GM12878 (cell line): ENCODE measurements around the gene EYS. TPM values are rescaled to one million over a fixed set of nuclear protein-coding genes. Genes with fewer than 3 reads are reported as not detected.

Experiments used
- ATAC-seq: fragments of 200-7000 bp; cut with Tn5 transposase; 3 replicates; pipeline ENCODE4 v1.9.1; 2020; ENCODE audit warnings: mild to moderate bottlenecking, moderate library complexity
- BruUV-seq: library from RNA; stranded (reverse); fragments of 400-500 nt; replicated peaks from 2 replicates; lab custom pipeline; 2021; lab: Mats Ljungman, UMichigan
- CTCF ChIA-PET: fragments of 300-600 bp; sonication (Branson Sonifier 250); formaldehyde crosslinking; extraction: SDS; loops from one replicate; lab custom pipeline; 2021; ENCODE audit warnings: inconsistent platforms; lab: Yijun Ruan, JAX
- POLR2A ChIA-PET: fragments of 350-600 bp; formaldehyde crosslinking; extraction: SDS; loops from one replicate; lab custom pipeline; 2021; ENCODE audit warnings: inconsistent platforms; lab: Charles Lee
- RAD21 ChIA-PET: fragments of 300-600 bp; sonication (Branson Sonifier 250); formaldehyde crosslinking; loops from one replicate; lab custom pipeline; 2023; ENCODE audit warnings: antibody characterized with exemption; ENCODE audit not compliant: unreplicated experiment; lab: Charles Lee
- SMC1A ChIA-PET: fragments of 300-600 bp; sonication (Branson Sonifier 250); formaldehyde crosslinking; loops from one replicate; lab custom pipeline; 2023; ENCODE audit not compliant: unreplicated experiment, uncharacterized antibody; lab: Charles Lee
- DNase-seq: peaks from one replicate; pipeline ENCODE4 v3.0.0-alpha.2; 2011; ENCODE audit warnings: low read depth, low spot score
- FAIRE-seq: peaks from 3 replicates; lab custom pipeline; 2011; peaks lifted over from hg19 to GRCh38; lab: Jason Lieb, UNC
- H2AFZ ChIP-seq: 2 replicates; pipeline ENCODE4 v1.6.0; 2011; ENCODE audit warnings: low read depth, low read length, control low read depth; ENCODE audit not compliant: control insufficient read depth
- H3K27ac ChIP-seq: 2 replicates; pipeline ENCODE4 v1.5.1; 2011; ENCODE audit warnings: control low read depth; ENCODE audit not compliant: control insufficient read depth, insufficient read depth
- H3K27me3 ChIP-seq, 2 experiments: replicated peaks in 1 of 2; 2 replicates each; pipeline versions ENCODE4 v1.6.0 to v1.6.1; 2011; ENCODE audit warnings: low read length in 1 of 2; ENCODE audit not compliant: control insufficient read depth in 2 of 2, insufficient read depth in 2 of 2
- H3K36me3 ChIP-seq, 2 experiments: 2 replicates each; pipeline ENCODE4 v1.5.1; 2011; ENCODE audit warnings: low read length in 1 of 2; ENCODE audit not compliant: control insufficient read depth in 2 of 2, insufficient read depth in 2 of 2
- H3K4me1 ChIP-seq: 2 replicates; pipeline ENCODE4 v1.6.1; 2011; ENCODE audit warnings: mild to moderate bottlenecking, low read length, moderate library complexity, mixed read lengths; ENCODE audit not compliant: control insufficient read depth, insufficient read depth
- H3K4me2 ChIP-seq: 2 replicates; pipeline ENCODE4 v1.6.0; 2011; ENCODE audit warnings: control low read depth; ENCODE audit not compliant: control insufficient read depth, insufficient read depth
- H3K4me3 ChIP-seq: fragments of 200-600 bp; sonication (generic); 2 replicates; pipeline ENCODE4 v1.5.1; 2016
- H3K79me2 ChIP-seq: 2 replicates; pipeline ENCODE4 v1.6.0; 2011; ENCODE audit warnings: low read length; ENCODE audit not compliant: control insufficient read depth, insufficient read depth
- H3K9ac ChIP-seq: 2 replicates; pipeline ENCODE4 v1.8.0; 2011; ENCODE audit warnings: low read length, control low read depth, mixed read lengths; ENCODE audit not compliant: control insufficient read depth, insufficient read depth
- H3K9me3 ChIP-seq: replicated peaks from 3 replicates; pipeline ENCODE4 v1.5.1; 2011; ENCODE audit warnings: mild to moderate bottlenecking, low read length; ENCODE audit not compliant: control insufficient read depth, insufficient read depth
- H4K20me1 ChIP-seq: 2 replicates; pipeline ENCODE4 v1.6.0; 2011; ENCODE audit not compliant: control insufficient read depth, insufficient read depth
- EED ChIP-seq: sonication (generic); IDR thresholded peaks from 2 replicates; pipeline ENCODE4 v1.6.1; 2016; ENCODE audit warnings: antibody characterized with exemption, low read depth
- FOS ChIP-seq: IDR thresholded peaks from 3 replicates; pipeline ENCODE4 v1.6.1; 2011; ENCODE audit warnings: borderline replicate concordance; ENCODE audit not compliant: insufficient read length; ENCODE audit errors: extremely low read depth
- GATAD2B ChIP-seq: fragments of 450-650 bp; conservative IDR thresholded peaks from 2 replicates; pipeline ENCODE4 v1.6.1; 2017; ENCODE audit warnings: low read depth, mild to moderate bottlenecking, moderate library complexity
- IRF3 ChIP-seq: fragments of 450-650 bp; IDR thresholded peaks from 2 replicates; pipeline ENCODE4 v1.6.1; 2014; ENCODE audit warnings: mild to moderate bottlenecking
- IRF4 ChIP-seq: IDR thresholded peaks from 2 replicates; pipeline ENCODE4 v1.6.1; 2011; ENCODE audit warnings: low read depth, low read length
- JUNB ChIP-seq: IDR thresholded peaks from 2 replicates; pipeline ENCODE4 v1.6.1; 2016; ENCODE audit warnings: antibody characterized with exemption, mild to moderate bottlenecking
- MYC ChIP-seq: IDR thresholded peaks from 2 replicates; pipeline ENCODE4 v1.6.1; 2011; ENCODE audit warnings: mild to moderate bottlenecking, low read length, moderate library complexity, inconsistent platforms; ENCODE audit not compliant: insufficient read depth, insufficient replicate concordance, insufficient read length, severe bottlenecking
- NFYB ChIP-seq: IDR thresholded peaks from 2 replicates; pipeline ENCODE4 v1.6.1; 2011; ENCODE audit warnings: low read depth, mild to moderate bottlenecking, low read length, improper control_type of control experiment, moderate library complexity; ENCODE audit not compliant: insufficient read depth
- NR2F1 ChIP-seq: fragments of 450-650 bp; conservative IDR thresholded peaks from 2 replicates; pipeline ENCODE4 v1.6.1; 2017; ENCODE audit warnings: mild to moderate bottlenecking
- POLR2A ChIP-seq: IDR thresholded peaks from 2 replicates; pipeline ENCODE4 v1.6.1; 2011; ENCODE audit warnings: low read depth, mild to moderate bottlenecking, low read length
- POLR2AphosphoS2 ChIP-seq: IDR thresholded peaks from 2 replicates; pipeline ENCODE4 v1.6.1; 2011; ENCODE audit warnings: low read depth, mild to moderate bottlenecking, low read length, improper control_type of control experiment, moderate library complexity
- POU2F2 ChIP-seq: IDR thresholded peaks from 3 replicates; pipeline ENCODE4 v1.6.1; 2011; ENCODE audit warnings: low read depth, mild to moderate bottlenecking, low read length, borderline replicate concordance
- PRDM15 ChIP-seq: fragments of 450-650 bp; formaldehyde crosslinking; IDR thresholded peaks from 2 replicates; pipeline ENCODE4 v1.4.0; 2020; ENCODE audit warnings: mild to moderate bottlenecking, moderate library complexity
- RAD21 ChIP-seq: IDR thresholded peaks from 2 replicates; pipeline ENCODE4 v1.6.1; 2011; ENCODE audit warnings: mild to moderate bottlenecking, low read depth, low read length, moderate library complexity; ENCODE audit not compliant: insufficient read depth
- RFX5 ChIP-seq: IDR thresholded peaks from 2 replicates; pipeline ENCODE4 v1.6.1; 2011; ENCODE audit warnings: low read depth, low read length, improper control_type of control experiment
- SMAD5 ChIP-seq: IDR thresholded peaks from 2 replicates; pipeline ENCODE4 v1.6.1; 2016; ENCODE audit warnings: antibody characterized with exemption, low read depth
- STAT3 ChIP-seq: IDR thresholded peaks from 2 replicates; pipeline ENCODE4 v1.6.1; 2011; ENCODE audit warnings: low read depth, low read length, improper control_type of control experiment
- SUPT20H ChIP-seq: IDR thresholded peaks from 2 replicates; pipeline ENCODE4 v1.6.1; 2011; ENCODE audit warnings: low read depth, mild to moderate bottlenecking, low read length, moderate library complexity, borderline replicate concordance; ENCODE audit not compliant: control insufficient read depth
- YY1 ChIP-seq: IDR thresholded peaks from 2 replicates; pipeline ENCODE4 v1.6.1; 2011; ENCODE audit warnings: low read depth, mild to moderate bottlenecking, low read length
- WGBS: methylation state at CpG from one replicate; pipeline ENCODE4 v1.1.6; 2016; ENCODE audit warnings: low lambda C conversion rate; ENCODE audit not compliant: insufficient replicate concordance, insufficient coverage; ENCODE audit errors: missing lambda C conversion rate; 5-methylcytosine and 5-hydroxymethylcytosine counted together
- in situ Hi-C: fragments of 300-500 bp; cut with MboI; formaldehyde crosslinking; loops from 9 replicates; pipeline ENCODE4 v1.14.3; 2018; ENCODE audit warnings: mixed read lengths
- intact Hi-C: fragments of 100-400 bp; cut with micrococcal nuclease; formaldehyde crosslinking; loops from one replicate; pipeline ENCODE4 v1.14.2; 2022; ENCODE audit not compliant: unreplicated experiment
- polyA plus RNA-seq, 11 experiments: library from polyadenylated mRNA; depleted of rRNA in 4 of 11; unstranded in 6 of 11; stranded (reverse) in 5 of 11; fragments of >200 nt; fragmentation: Nextera tagmentation in 4 of 11; fragmentation: Illumina TruSeq in 1 of 11; extraction: Ambion mirVana in 4 of 11; extraction: Trizol in 1 of 11; gene quantifications; 1 replicate in 1 of 11; 2 replicates in 10 of 11; pipeline versions ENCODE4 v1.2.1 to v1.2.3, GENCODE V29; 2011 to 2016; ENCODE audit warnings: inconsistent platforms in 2 of 11, missing spikeins in 2 of 11, low read depth in 1 of 11
- total RNA-seq, 4 experiments: library from RNA; depleted of rRNA in 3 of 4; stranded (reverse); fragments of >200 nt in 3 of 4; fragmentation: Illumina TruSeq in 1 of 4; extraction: Trizol in 1 of 4; gene quantifications; 2 replicates each; pipeline versions ENCODE4 v1.2.1 to v1.2.3, GENCODE V29; 2013 to 2021
- TF ChIP-seq, protein P1 (sequence below): IDR thresholded peaks from 2 replicates; pipeline ENCODE4 v1.6.1; 2012; ENCODE audit warnings: low read length, inconsistent platforms

EYS gene
- total and polyA plus RNA-seq, 10 of the 15 experiments (the other 5 are each of a cell fraction or from before 2014, with no cell fraction given) = under 0.01 to 0.14 (median 0.02) TPM; not detected in 1

- no peak for FAIRE-seq
Observed at GRCh38 chr6:64489763-64490162, 1217.3 kb downstream of the EYS start.

More at GRCh38 chr6:64489763-64490162, 1217.3 kb downstream of the EYS start:
- ATAC-seq = no peak
- no peak overlapping the region for H2AFZ ChIP-seq
- H3K4me2 ChIP-seq = no peak overlapping the region
- no peak overlapping the region for H3K27ac ChIP-seq
- no TSS peak for BruUV-seq
- ChIA-PET CTCF (no interaction called here), RAD21 (no interaction called here), POLR2A (no interaction called here)
- intact Hi-C loops = no loop called here
- WGBS = 4% methylated on average over 2 of the region's 2 CpGs
- no peak overlapping the region for H3K4me3 ChIP-seq
- H3K27me3 ChIP-seq = no peaks in the 10 kb centered on the region
- no peak for TF ChIP-seq NFYB
- no peak for TF ChIP-seq MYC
- TF ChIP-seq, protein P1, sequence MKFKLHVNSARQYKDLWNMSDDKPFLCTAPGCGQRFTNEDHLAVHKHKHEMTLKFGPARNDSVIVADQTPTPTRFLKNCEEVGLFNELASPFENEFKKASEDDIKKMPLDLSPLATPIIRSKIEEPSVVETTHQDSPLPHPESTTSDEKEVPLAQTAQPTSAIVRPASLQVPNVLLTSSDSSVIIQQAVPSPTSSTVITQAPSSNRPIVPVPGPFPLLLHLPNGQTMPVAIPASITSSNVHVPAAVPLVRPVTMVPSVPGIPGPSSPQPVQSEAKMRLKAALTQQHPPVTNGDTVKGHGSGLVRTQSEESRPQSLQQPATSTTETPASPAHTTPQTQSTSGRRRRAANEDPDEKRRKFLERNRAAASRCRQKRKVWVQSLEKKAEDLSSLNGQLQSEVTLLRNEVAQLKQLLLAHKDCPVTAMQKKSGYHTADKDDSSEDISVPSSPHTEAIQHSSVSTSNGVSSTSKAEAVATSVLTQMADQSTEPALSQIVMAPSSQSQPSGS = no peak
- no peak for TF ChIP-seq STAT3
- TF ChIP-seq POLR2AphosphoS2 = no peak
- no peak for TF ChIP-seq SUPT20H
- no peak for TF ChIP-seq PRDM15
- TF ChIP-seq POU2F2 = no peak
- no peak for TF ChIP-seq NR2F1
- no peak for TF ChIP-seq YY1
- TF ChIP-seq EED = no peak
- no peak for TF ChIP-seq SMAD5
- no peak for TF ChIP-seq JUNB
- TF ChIP-seq RAD21 = no peak
- no peak for TF ChIP-seq FOS
- no peak for TF ChIP-seq GATAD2B
- no peak for TF ChIP-seq IRF3
- TF ChIP-seq IRF4 = no peak
- TF ChIP-seq POLR2A = no peak
- TF ChIP-seq RFX5 = no peak
- TF ChIP-seq, all 136 proteins: peak for 0
- in situ Hi-C loops = no loop called here
- H3K9ac ChIP-seq = no peak overlapping the region
- DNase-seq = no peak
- SMC1A ChIA-PET = no interaction called here
- no peaks in the 10 kb centered on the region for H3K9me3 ChIP-seq
- H3K79me2 ChIP-seq = no peaks in the 10 kb centered on the region
- no peaks in the 10 kb centered on the region for H4K20me1 ChIP-seq
- H3K4me1 ChIP-seq = no peaks in the 10 kb centered on the region
- H3K36me3 ChIP-seq = no peaks in the 10 kb centered on the region
